Fibroblast of mammary gland (primary cell): Measurements from ENCODE around the gene FXYD2.
"Not testable (repeated sequence)": the region's sequence is repeated elsewhere in the genome, so short reads cannot be mapped to it uniquely, and the experiment has no call there.

Source experiments
- DNase-seq: peaks from one replicate; pipeline ENCODE4 v3.0.0-alpha.2; 2010; ENCODE audit warnings: low read depth
- H3K4me3 ChIP-seq: 2 replicates; pipeline ENCODE4 v1.5.1; 2011; ENCODE audit warnings: low read depth, mild to moderate bottlenecking, low read length, moderate library complexity; ENCODE audit not compliant: control insufficient read depth
- TF ChIP-seq, protein P1 (sequence below): conservative IDR thresholded peaks from 2 replicates; pipeline ENCODE4 v1.5.1; 2011; ENCODE audit warnings: low read depth, low read length, inconsistent platforms; ENCODE audit not compliant: control insufficient read depth, insufficient read depth

The FXYD2 gene

DNA sequence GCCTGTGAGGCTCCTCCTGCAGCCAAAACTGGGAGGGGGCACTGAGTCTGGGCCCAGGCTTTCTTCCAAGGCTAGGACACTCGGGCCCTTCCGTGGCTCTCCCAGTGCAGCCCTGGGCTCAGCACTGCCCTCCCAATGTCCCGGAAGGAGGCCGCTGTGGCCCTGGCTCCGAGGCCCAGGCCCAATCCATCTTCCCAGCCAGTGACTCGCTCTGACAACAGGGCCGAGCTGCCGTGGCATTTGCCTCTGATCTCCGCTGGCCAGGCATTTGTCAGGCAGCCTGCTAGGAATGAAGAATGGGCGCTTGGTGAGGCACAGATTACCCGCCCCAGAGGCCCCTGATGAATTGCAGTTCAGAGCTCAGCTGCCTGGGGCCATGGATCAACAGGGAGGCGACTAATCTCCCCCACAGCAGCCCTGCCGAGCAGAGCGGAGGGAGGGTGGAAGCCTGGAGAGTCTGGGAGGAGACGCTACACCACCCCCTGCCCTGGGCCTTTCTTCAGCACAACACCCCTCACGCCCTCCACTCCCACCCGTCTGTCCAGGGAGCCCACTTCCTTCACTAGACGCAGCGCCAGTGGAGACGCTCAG is 8.3 kb downstream of the FXYD2 start:
- peak; percentile 58 for DNase-seq
- no peak overlapping the region for H3K4me3 ChIP-seq
- TF ChIP-seq, protein P1, sequence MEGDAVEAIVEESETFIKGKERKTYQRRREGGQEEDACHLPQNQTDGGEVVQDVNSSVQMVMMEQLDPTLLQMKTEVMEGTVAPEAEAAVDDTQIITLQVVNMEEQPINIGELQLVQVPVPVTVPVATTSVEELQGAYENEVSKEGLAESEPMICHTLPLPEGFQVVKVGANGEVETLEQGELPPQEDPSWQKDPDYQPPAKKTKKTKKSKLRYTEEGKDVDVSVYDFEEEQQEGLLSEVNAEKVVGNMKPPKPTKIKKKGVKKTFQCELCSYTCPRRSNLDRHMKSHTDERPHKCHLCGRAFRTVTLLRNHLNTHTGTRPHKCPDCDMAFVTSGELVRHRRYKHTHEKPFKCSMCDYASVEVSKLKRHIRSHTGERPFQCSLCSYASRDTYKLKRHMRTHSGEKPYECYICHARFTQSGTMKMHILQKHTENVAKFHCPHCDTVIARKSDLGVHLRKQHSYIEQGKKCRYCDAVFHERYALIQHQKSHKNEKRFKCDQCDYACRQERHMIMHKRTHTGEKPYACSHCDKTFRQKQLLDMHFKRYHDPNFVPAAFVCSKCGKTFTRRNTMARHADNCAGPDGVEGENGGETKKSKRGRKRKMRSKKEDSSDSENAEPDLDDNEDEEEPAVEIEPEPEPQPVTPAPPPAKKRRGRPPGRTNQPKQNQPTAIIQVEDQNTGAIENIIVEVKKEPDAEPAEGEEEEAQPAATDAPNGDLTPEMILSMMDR: no peak

DNA sequence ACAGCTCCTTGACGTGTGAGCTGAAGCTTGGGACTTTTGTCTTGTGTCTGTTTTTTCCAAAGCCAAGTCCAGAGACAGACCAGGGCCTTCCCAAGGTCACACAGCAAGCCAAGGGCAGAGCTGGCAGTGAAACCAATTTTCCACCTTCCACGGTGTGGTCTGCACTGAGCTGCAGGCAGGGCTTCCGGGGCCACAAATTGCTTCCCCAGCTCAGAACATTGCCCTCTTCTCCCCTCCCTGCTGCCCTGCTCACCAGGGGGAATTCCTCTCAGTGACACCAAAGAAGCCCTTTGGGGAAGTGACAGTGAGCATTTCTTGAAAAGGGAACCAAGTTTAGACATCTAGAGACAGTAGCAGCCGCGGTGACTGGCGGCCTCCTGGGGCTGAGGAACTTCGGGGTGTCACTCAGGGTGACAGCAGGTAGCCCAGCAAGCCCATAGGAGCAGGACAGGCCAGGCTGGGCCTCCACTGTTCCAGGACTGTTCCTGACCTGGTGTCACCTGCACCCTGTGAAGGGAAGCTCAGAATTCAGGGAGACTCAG is 9.2 kb downstream of the FXYD2 start:
- no peak overlapping the region for H3K4me3 ChIP-seq
- TF ChIP-seq, protein P1: no peak
- no peak for DNase-seq

DNA sequence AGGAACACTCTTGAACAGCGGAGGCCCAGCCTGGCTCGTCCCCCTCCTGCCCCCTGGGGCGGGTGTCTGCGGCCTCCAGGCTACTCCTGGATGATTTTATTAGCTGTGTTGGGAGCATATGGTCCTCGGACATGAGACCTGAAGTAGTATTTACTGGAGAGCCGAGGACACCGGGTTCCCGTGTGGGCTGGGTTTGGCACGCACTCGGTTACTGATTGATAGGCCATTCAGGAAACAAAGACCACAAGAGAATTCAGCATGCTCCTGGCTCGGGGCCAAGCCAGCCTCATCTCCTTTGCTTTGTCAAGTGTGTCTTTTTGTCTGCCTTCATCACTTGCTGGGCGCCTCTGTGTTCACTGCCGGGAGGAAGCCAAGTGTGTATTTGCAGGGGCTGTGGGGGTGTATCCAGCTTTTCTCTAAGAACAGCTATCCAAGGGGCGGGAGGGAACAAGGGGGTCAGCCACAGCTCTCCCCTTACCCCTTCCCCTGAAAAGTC is 9.7 kb downstream of the FXYD2 start:
- TF ChIP-seq, protein P1: no peak
- DNase-seq: no peak
- no peak overlapping the region for H3K4me3 ChIP-seq

DNA sequence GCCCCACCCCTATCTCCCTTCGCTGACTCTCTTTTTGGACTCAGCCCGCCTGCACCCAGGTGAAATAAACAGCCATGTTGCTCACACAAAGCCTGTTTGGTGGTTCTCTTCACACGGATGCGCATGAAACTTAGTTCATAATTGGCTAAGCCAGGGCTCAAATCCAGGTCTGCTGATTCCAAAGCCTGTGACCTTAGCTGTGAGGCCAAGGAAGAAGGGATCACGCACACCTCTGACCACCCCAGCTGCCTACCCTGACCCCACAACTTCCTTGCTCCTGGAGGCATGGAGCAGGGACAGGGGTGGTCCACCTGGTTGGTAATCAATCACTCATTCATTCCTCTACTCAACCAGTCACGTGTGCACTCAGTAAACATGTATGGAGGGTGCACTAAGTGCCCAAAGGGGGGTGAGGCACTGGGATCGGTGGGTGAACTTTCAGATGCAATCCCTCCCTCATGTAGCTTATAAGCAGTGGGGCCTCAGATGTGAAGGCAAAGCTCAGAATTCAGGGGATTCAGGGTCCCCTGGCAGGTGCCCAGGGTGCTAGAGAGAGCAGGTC is 10.3 kb downstream of the FXYD2 start:
- TF ChIP-seq, protein P1: no peak
- no peak for DNase-seq
- no peak overlapping the region for H3K4me3 ChIP-seq

DNA sequence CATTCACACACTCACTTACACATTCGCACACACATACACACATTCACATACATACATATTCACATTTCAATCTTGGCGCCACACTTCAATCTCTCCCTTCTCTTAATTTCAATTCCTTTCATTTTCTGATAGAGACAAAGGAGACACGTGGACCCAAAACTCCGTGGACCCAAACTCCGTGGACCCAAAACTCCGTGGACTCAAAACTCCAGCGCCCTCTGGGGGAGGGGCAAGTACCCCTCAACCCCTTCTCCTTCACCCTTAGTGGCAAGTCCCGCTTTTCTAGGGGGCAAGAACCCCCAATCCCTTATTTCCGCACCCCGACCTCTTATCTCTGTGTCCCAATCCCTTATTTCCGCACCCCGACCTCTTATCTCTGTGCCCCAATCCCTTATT is 14.5 kb downstream of the FXYD2 start:
- H3K4me3 ChIP-seq, DNase-seq: not testable (repeated sequence)

DNA sequence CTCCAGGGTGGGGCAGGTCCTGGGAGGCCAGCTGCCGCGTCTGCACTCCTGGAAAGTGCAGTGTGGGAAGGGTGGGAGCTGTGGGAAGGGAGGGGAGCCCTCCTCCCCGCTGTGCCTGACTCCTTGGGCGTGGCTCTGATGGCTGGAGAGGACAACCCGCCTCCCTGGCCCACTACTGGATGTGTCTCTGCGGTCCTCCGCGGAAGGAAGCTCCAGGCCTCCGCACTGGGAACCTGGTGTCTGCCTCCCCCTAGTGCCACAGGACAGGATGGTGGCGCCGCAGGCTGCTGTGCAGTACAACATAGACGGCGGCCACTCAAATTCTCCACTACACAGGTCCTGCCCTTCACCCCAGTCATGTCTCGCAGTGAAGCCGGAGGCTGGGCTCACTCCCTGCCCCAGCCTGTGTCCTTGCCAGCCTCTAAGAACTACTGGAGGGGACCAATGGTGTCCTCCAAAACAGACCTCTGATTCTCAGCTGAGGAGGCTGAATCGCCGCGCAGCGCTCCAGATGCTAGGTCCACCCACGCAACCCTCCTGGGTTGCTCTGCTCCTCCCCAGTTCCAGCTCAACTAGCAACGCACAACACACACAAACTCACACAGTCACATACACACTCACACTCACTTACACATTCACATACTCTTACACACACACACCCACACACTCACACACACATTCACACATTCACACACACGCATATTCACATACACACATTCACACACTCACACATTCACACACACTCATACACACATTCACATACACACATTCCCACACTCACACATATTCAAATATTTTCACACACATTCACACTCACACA is 15.1 kb downstream of the FXYD2 start:
- H3K4me3 ChIP-seq: no peak overlapping the region

More for the DNA sequence above, 15.1 kb downstream of the FXYD2 start:
- peak; percentile 70 for DNase-seq
- TF ChIP-seq, protein P1: peak; percentile 48
